HG02678 (cell line): ENCODE data around the gene GLYR1.

Experiments
- ATAC-seq: cut with Tn5 transposase; IDR thresholded peaks from one replicate; pipeline ENCODE4 v1.9.1; 2021; ENCODE audit warnings: mild to moderate bottlenecking, moderate library complexity; ENCODE audit not compliant: unreplicated experiment

Gene GLYR1

DNA sequence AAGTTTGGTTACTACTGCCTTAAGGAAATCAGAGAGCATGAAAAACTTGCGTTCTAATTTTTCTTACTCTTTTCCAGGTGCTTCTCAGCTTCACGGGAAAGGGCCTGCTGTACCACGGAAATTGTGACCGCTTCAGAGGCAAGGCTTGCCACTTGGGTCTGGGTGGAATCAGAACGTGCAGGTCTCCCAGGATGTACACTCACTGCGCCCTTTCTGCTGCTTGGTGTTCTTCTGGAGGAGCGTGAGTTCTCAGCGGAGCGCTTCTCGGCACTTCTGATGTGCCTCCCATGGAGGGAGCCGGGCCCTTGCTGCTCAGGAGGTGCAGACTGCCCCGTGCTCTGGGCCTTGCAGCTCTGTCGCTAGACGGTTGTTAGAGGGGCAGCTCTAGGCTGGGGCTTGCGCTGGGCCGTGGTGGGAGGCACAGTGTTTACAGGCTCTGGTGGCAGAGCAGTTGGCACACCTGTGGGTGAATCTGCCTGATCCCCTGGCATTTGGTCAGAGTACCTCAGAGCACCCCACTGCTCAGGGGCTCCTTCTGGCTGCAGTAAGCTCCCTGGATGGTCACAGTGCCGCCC, 33.0 kb upstream of the GLYR1 start:
- no peak for ATAC-seq

DNA sequence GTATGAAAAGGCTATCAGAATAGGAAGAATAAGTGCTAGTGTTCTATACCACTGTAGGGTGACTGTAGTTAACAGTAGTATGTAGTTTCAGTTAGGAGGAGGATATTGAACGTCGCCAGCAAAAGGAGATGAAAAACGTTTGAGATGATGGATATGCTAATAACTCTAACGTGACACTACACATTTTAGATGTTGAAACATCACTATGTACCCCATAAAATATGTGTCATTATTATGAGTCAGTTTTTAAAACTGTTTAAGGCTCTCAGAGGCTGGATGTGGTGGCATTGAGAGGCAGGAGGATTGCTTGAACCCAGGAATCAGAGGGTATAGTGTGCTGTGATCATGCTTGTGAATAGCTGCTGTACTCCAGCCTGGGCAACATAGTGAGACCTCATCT, 32.0 kb upstream of the GLYR1 start:
- ATAC-seq, result no peak

DNA sequence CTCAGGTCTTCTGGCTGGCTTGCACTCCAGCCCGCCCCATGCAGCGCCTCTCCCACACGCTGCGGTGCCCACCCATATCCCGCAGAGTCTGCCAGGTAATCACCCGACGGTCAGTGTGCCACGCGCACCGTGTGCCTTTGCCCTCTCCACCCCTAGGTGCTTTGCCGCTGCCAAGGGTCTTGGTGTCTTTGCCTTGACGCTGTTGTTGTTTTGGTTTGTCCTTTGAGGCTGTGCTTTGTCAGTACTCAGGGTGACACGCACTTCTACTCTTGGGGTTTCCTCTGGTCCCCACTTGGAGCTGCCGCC, 30.2 kb upstream of the GLYR1 start:
- ATAC-seq, result no peak

DNA sequence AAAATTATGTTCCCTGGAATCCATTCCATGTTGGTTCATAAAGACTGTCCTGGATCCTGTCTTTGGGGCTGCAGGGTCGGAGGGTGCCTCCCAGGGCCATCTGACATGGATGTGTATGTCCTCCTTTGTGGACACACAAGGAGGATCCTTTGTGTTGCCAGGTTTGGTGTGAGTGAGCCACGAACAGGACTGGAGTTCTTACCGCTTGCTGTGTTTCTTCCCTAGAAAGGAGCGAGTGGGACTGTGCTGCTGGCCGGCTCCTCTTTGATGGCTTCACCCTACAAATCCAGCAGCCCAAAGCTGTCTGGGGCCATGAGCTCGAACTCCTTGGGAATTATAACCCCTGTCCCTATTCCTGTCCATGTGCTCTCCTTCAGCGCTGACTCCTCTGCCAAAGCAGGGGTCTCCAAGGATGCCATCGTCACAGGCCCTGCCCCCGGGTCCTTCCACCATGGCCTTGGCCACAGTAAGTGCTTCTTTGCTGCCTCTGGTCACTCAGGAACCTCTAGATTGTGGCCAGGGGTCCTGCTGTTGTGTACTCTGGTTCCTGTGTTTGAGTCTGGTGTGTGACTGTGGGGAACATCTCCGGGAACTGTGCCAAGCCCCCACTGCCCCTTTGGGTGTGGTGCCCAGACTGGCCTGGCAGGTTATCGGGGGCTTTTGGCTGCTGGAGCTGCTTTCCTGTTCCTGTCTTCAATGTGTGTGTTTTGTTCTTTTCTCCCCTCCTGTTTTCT, 29.7 kb upstream of the GLYR1 start:
- ATAC-seq, result no peak

DNA sequence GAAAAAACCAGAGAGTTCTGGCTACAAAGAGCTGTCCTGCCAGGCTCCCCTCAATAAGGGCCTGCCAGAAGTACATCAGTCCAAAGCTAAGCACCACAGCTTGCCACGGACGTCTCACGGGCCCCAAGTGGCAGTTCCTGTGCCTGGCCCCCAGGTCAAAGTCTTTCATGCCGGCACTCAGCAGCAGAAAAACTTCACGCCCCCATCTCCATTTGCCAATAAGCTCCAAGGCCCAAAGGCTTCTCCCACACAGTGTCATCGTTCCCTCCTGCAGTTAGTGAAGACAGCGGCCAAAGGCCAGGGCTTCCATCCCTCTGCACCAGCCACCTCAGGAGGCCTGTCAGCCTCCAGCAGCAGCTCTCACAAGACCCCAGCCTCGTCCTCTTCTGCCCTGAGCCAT, 27.6 kb upstream of the GLYR1 start:
- ATAC-seq, result no peak

DNA sequence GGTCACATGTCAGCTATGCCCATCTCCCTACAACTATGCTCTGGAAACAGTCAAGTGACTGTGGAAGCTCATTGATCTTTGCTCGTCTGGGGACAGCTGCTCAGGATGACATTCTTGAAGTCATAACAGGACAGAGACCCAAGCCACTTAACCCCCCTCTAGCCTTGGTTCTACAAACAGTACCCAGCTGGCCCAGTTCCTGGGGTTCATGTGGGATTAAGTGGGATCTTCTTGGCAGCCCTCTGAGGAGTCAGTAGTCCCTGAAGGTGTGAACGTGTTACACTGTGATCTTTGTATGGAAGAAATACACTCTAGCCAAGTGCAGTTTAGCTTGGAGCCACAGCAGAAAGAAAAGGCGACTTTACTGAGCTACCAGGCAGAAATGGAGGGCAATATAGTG, 26.0 kb upstream of the GLYR1 start:
- no peak for ATAC-seq

DNA sequence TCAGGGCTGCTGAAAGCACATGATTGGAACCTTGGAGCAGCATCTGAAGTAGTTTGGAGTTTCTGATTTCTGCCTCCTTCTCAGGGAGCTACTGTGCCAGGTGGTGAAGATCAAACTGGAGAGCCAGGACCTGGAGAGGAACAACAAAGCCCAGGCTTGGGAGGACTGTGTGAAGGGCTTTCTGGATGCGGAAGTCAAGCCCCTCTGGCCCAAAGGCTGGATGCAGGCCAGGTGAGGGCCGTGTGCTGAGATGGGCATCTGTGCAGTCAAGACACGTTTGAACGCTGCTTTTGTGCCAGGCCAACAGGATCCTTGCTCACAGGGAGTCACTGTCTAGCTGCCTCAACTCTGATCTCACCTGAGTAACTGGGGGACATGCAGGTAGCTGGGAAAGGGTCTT, 24.0 kb upstream of the GLYR1 start:
- no peak for ATAC-seq

DNA sequence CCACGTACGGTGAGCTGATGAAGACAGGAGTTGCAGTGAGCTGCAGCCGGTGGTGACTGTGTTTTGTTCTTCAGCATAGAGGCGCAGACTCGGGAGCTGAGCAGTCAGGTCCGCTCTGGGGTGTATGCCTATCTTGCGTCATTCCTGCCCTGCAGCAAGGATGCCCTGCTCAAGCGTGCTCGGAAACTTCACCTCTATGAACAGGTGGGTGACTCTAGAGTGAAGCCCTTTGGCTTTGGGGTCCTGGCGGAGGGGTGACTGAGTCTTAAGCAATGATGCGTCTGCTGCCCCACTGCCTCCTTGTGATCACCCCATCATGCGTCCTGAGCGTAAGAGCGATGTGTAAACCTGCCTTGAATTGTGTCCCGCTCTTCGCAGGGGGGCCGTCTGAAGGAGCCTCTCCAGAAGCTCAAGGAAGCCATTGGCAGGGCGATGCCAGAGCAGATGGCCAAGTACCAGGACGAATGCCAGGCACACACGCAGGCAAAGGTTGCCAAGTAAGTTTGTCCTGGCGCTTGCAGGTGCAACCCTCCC, 23.1 kb upstream of the GLYR1 start:
- no peak for ATAC-seq

DNA sequence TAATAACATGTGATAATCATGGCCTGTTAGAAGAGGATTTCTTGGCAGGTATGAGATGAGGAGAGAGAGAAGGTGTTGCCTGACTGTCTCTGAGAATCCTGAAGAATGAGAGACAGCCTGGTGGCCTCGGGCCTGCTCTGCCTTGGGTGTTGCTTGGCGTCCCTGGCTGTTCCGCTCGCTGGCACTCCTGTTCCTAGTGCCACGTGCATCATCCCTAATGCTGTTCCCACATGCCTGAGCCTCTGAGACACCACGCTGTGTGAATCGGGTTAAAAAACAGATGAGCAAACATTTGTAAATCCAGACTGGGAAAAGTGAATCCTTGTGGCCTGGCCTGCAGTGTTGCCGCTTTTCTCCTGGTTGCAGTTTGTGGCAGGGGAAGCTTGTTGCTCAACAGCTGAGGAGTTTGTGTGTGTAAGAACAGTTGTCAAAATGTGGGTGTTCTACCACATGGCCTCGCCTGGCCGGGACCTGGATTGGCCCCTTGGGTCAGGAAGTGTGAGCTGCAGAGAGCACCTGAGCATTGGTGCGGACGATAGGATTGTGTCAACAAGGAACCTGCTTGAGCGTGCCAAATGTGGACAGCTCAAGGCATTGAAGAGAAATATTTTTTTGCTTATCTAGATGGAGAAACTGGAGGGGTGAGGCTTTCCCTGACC, 22.2 kb upstream of the GLYR1 start:
- no peak for ATAC-seq

DNA sequence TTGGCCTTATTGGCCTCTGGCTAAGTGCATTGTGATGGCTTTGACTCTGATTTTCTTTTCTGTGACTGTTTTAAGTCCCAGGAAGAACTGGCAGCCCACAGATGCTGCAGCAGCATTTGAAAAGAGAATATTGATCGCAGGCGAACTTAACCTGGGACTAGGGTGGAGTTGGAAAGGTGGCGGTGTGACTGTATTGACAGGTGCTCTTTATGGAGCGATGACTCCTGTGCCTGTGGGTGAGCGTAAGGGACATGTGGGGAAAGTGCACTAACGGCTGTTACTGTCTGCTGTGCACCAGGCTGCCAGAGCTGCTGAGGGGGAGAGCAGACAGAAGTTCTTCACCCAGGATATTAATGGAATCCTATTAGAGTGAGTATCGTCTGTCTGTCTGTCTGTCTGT, 21.4 kb upstream of the GLYR1 start:
- ATAC-seq, result no peak

DNA sequence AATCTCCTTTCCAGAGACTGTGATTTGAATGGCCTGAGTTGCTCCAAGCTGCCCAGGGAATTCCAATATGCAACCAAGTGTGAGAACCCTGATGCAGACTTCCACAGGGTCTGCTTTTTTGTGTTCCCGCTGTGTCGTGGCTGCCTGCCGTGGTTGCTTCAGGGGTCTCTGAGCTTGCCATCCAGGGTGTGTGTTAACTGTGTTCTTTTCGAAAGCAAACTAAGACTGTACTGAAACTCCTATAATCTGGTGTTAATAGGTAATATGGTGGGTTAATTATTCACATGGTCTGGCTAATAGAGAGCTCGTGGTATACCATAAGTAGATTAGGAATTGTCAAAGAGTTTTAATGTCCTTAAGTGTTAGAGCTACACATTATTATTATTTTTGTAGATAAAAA, 20.9 kb upstream of the GLYR1 start:
- no peak for ATAC-seq

DNA sequence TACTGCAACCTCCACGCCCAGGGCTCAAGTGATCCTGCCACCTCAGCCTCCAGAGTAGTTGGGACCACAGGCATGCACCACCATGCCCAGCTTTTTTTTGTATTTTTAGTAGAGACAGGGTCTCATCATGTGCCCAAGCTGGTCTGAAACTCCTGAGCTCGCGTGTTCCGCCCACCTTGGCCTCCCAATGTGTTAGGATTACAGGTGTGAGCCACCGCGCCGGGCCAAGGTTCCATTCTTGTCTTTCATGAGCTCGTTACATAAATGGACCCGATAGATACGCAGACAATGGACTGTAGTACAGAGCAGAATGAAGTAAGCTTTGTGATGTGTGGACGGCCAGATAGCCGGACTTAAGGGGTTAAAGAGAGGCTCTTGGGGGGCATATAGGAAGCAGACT, 19.5 kb upstream of the GLYR1 start:
- no peak for ATAC-seq

DNA sequence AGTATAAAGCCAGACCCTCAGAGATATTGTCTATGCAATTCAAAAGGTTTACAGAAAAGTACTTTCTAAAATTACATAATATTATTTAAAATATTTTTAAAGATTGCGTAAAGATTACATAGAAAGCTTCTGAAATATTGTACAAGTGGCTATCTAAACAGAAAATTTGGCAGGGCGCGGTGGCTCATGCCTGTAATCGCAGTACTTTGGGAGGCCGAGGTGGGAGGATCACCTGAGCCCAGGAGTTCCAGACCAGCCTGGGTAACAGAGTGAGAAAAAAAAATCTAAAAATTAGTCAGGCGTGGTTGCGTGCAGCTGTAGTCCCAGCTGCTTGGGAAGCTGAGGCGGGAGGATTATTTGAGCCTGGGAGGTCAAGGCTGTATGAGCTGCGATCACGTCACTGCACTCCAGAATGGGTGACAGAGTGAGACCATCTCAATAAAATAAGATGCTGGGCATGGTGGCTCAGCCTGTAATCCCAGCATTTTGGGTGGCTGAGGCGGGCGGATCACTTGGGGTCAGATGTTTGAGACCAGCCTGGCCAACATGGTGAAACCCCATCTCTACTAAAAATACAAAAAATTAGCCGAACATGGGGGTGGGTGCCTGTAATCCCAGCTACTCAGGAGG, 18.3 kb upstream of the GLYR1 start:
- ATAC-seq, result no peak

DNA sequence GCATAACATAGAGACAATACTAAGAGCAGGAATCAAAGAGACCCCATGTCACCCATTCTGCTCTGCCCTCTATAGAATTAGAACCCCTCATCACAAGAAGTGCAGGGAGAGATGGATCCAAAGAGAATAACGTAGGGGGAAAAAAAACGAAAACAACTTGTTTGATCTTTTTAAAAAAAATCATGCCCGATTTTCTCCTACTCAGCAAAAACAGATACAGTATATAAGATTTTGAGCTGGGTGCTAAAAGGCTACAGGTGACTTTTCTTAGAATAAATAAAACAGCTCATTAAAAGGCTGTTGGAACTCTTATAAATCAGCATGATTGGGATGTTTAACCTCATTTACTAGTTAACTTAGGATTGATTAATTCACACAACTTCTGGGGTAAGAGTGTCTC, 17.6 kb upstream of the GLYR1 start:
- no peak for ATAC-seq

DNA sequence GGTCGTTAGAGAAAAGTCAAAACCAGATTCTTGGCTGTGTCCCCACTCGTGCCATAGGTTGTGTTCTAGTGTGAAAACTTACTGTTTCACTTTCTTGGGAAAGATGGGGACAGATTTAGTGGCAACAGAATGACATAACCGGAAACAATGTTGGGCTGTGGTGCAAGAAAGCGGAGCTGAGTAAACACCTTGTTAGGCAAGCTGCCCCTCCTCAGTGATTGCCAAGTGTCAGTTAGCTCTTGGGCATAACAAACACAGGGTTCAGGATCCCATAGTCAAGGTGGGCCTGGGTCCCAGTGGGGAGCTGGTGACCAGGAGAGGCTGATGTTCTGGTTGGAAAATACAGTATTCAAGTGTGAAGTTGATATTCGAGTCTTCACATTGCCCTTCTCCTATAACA, 15.6 kb upstream of the GLYR1 start:
- no peak for ATAC-seq

DNA sequence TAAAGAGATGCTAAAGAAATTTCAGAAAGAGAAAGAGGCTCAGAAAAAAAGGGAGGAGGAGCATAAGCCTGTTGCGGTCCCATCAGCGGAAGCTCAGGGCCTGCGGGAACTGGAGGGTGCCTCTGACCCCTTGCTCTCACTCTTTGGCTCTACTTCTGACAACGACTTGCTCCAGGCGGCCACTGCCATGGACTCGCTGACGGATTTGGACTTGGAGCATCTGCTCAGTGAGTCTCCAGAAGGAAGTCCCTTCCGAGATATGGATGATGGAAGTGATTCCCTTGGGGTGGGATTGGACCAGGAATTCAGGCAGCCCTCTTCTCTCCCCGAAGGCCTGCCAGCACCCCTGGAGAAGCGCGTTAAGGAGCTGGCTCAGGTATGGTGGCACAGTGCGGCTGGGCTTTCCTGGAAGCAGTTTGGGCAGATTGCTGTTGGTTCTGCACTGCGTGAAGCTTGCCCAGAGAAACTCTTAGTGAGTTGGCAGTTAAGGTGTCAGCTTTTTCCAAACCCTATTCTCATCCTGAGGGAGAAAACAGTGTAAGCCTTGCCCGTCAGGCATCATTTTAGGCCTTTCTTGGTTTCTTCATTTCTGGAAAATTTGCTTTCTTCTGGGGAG, 13.7 kb upstream of the GLYR1 start:
- no peak for ATAC-seq

DNA sequence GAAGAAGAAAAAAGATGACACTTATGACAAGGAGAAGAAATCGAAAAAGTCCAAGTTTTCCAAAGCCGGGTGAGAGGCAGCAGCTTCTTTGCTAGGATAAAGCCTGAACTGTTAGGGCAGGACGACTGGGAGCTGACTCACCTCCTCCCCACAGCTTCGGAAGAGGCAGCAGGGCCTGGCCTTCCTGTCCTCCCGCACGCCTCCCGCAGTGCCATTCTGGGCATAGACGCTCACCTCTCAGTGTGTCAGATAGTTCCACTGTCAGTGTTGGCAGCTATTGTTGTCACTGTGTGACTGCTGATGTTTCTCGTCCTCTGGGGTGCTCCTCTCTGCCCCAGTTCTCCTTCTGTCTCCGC, 12.8 kb upstream of the GLYR1 start:
- no peak for ATAC-seq

DNA sequence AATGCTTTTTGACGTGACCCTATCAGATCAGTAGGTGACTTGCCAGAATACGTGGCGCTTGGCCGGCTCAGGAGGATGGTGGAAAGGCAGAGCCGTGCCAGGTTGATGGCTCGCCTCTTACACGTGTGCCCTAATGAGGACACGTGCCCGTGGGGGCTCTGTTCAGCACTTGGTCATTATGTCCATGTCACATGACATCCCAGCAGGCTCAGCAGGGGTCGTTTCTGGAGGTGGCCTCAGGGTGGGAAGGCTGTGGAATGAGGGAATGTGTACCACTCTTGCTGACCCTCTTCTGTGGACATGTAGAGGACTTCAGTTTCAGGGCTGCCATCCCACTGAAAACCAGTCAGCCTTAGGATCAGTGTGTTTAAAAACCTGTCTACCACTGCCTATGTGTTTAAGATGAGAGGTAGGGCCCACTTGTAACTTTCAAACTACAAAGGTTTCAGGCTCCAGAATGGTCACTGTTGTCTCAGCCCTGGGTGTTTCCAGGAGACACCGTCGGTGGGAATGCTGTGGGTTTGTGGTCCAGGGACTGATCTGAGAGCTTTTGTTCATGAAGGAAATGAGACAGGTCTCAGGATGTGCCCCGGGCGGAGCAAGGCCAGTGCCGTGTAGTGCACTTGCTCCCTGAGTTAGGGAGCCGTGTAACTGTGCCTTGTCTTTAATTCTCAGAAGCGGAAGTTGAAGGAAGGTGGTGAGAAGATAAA, 12.3 kb upstream of the GLYR1 start:
- ATAC-seq, result no peak

DNA sequence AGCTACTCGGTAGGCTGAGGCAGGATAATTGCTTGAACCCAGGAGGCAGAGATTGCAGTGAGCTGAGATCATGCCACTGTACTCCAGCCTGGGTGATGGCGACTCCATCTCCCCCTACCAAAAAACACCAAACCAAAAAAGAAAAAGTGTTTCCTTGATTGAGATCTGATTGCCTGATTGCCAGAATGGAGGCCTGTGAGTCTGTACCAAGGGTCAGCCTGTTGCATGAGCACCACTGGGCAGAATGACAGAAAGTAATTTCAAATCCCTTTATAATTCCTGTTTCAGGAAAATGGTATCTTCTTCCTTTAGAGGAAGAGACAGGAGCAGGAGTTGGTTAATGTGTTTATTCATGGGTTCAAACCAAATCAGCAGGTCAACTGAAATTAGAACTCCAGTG, 8.7 kb upstream of the GLYR1 start:
- ATAC-seq, result no peak

DNA sequence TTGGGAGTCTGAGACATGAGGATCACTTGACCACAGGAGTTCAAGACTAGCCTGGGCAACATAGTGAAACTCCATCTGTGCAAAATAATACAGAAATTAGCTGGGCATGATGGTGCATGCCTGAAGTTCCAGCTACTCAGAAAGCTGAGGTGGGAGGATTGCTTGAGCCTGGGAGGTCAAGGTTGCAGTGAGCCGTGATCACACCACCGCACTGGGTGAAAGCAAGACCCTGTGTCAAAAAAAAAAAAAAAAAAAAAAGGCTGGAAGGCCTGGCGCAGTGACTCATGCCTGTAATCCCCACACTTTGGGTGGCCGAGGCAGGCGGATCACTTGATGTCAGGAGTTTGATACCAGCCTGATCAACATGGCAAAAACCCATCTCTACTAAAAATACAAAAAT, 8.3 kb upstream of the GLYR1 start:
- ATAC-seq, result no peak

DNA sequence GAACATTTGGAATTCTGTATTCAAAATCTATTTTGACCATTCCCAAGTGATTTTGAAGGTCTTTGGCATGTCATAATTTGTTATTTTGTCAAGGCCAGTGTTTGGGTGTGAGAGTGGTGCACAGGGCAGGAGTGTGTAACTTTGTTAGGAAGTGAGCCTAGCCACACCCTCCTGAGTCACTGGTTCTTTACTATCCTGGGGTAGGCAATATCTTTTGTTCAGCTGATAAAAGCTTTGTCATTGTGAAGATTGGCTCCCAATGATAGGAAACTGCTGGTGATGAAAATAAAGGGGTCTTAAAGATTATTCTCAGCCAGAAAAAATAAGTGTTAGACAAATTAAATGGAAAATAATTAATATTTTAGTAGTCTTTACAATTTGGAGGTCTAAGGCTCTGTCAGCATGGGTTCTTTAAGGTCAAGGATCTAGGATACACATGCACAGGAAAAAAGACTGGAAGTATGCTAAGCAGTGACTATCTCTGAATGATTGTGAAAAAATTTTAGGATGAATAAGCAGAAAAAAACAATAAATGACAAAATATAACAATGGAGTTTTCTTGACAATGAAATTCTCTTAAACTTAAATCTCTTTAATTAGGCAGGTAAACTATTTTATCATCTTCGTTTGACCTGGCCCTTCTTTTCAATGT, 5.3 kb upstream of the GLYR1 start:
- no peak for ATAC-seq
